Right lobe of liver (tissue), 6 donors: ENCODE data around the gene NTF4. TPM values are rescaled to one million over a fixed set of nuclear protein-coding genes. Genes with fewer than 3 reads are reported as not detected.

Experiments used
- ATAC-seq, 4 donors: fragments of 200-7000 bp; cut with Tn5 transposase; one replicate each; pipeline ENCODE4 v1.9.1; 2020; ENCODE audit warnings: mild to moderate bottlenecking in 4 of 4, moderate library complexity in 4 of 4
- DNase-seq, 3 donors: peaks; one replicate each; pipeline ENCODE4 v3.0.0-alpha.2; 2020
- H3K27ac ChIP-seq, 3 donors: fragments of 200-600 bp; one replicate each; pipeline ENCODE4 v1.8.0; 2022
- H3K27me3 ChIP-seq, 2 donors: fragments of 200-600 bp; one replicate each; pipeline ENCODE4 v1.8.0; 2022
- H3K36me3 ChIP-seq, 4 donors: fragments of 200-600 bp; sonication (generic) in 1 of 4; one replicate each; pipeline versions ENCODE4 v1.5.1 to v1.8.0; 2017 to 2022; ENCODE audit warnings: control low read depth in 1 of 4
- H3K4me1 ChIP-seq, 4 donors: fragments of 200-600 bp; sonication (generic) in 1 of 4; one replicate each; pipeline versions ENCODE4 v1.5.1 to v1.8.0; 2017 to 2022; ENCODE audit warnings: control low read depth in 1 of 4
- H3K4me3 ChIP-seq, 3 donors: fragments of 200-600 bp; one replicate each; pipeline ENCODE4 v1.8.0; 2022
- H3K9me3 ChIP-seq, 4 donors: fragments of 200-600 bp; sonication (generic) in 1 of 4; one replicate each; pipeline versions ENCODE4 v1.5.1 to v1.8.0; 2017 to 2022; ENCODE audit warnings: control low read depth in 1 of 4
- CTCF ChIP-seq, 4 donors: fragments of 200-600 bp in 3 of 4; fragments of 450-650 bp in 1 of 4; IDR thresholded peaks; one replicate each; pipeline versions ENCODE4 v1.5.1 to v1.8.0; 2016 to 2022; ENCODE audit warnings: antibody characterized with exemption in 4 of 4, mild to moderate bottlenecking in 2 of 4
- POLR2A ChIP-seq: fragments of 450-650 bp; IDR thresholded peaks from one replicate; pipeline ENCODE4 v1.6.1; 2017; ENCODE audit warnings: antibody characterized with exemption, mild to moderate bottlenecking
- WGBS: methylation state at CpG from one replicate; pipeline ENCODE4 v1.1.6; 2018; ENCODE audit warnings: low coverage, low lambda C conversion rate; ENCODE audit not compliant: insufficient coverage; ENCODE audit errors: missing lambda C conversion rate; 5-methylcytosine and 5-hydroxymethylcytosine counted together
- intact Hi-C, 2 donors: fragments of 100-400 bp; cut with DNase I; formaldehyde crosslinking; loops; one replicate each; pipeline versions ENCODE4 v1.11.2 to v1.14.1; 2022
- small RNA-seq, 2 experiments: library from RNA; depleted of rRNA; stranded (forward); fragments of <200 nt; gene quantifications; one replicate each; pipeline ENCODE3, GENCODE V24; 2016
- total RNA-seq, 6 experiments: library from RNA; depleted of rRNA in 2 of 6; stranded (reverse); fragments of >200 nt in 2 of 6; fragmentation: NEBNext Ultra II Directional in 3 of 6; extraction: Animal tissue kit (Norgen Biotek cat#: 25700) in 3 of 6; gene quantifications; one replicate each; pipeline versions ENCODE4 v1.1.0 to v1.2.4, GENCODE V29; 2016 to 2023
- donor health status: DM: no; HTN: yes; CAD: no.
- donor health status: DM: no; HTN: no; CAD: no.
- donor health status: DM: no; HTN: no; CAD: no.
- donor health status: DM: no; HTN: yes; CAD: no.
- donor health status: DM: no; HTN: yes; CAD: no.

Gene NTF4
- total RNA-seq, 6 experiments from 2014 or later = not detected

GRCh38 chr19:49014123-49014869 lies 50.3 kb downstream of the NTF4 start:
- 93% methylated on average over 5 of the region's 32 CpGs for WGBS
- intact Hi-C loops = no loop called here
- peaks cover 0 to 17% (median 2%) of the 10 kb centered on the region in 4 donors for H3K36me3 ChIP-seq

GRCh38 chr19:49011194-49011593 lies 53.4 kb downstream of the NTF4 start:
- Histone ChIP-seq H3K36me3 (peaks cover 0 to 35% (median 3%) of the 10 kb centered on the region in 4 donors), H3K27me3 (no peaks in the 10 kb centered on the region), H3K27ac (no peak overlapping the region), H3K4me3 (no peak overlapping the region), H3K4me1 (no peaks in the 10 kb centered on the region), H3K9me3 (no peaks in the 10 kb centered on the region)
- DNase-seq (no peak), ATAC-seq (no peak)
- WGBS = 40% methylated on average over 3 of the region's 17 CpGs
- intact Hi-C loops = no loop called here
- no peak for TF ChIP-seq CTCF (IDR thresholded peaks at IDR 0.05)

More at GRCh38 chr19:49014123-49014869, 50.3 kb downstream of the NTF4 start:
- Histone ChIP-seq H3K4me3 (no peak overlapping the region), H3K27ac (no peak overlapping the region), H3K4me1 (peaks cover 0 to 16% (median 0%) of the 10 kb centered on the region in 4 donors), H3K27me3 (no peaks in the 10 kb centered on the region), H3K9me3 (no peaks in the 10 kb centered on the region)
- DNase-seq (no peak), ATAC-seq (no peak)
- TF ChIP-seq CTCF (IDR thresholded peaks at IDR 0.05) (no peak), POLR2A (no peak)

Small RNA genes lying within 50 kb of the gene (small RNA-seq; reads per million reads assigned to genes)
- 0 reads per million in 2 experiments for gene RN7SL708P

Other genes with a start within 250 kb of the NTF4 start
- 10 to 100 TPM in 4 of 6 experiments, 1 to 10 TPM in 2; 3.5 to 78.0 (median 15.7) TPM for gene HSD17B14, start 228.3 kb downstream of the NTF4 start, total RNA-seq
- gene PLEKHA4, start 196.2 kb downstream of the NTF4 start, total RNA-seq = 10 to 100 TPM in 4 of 6 experiments, 1 to 10 TPM in 2; 5.7 to 25.6 (median 12.0) TPM
- 10 to 100 TPM in 4 of 6 experiments, 1 to 10 TPM in 2; 4.5 to 25.6 (median 12.2) TPM for gene PPP1R15A, start 192.4 kb downstream of the NTF4 start, total RNA-seq
- not detected for gene TULP2, start 166.1 kb downstream of the NTF4 start, total RNA-seq
- gene NUCB1, start 164.5 kb downstream of the NTF4 start, total RNA-seq = 100 to 1,000 TPM; 306 to 376 (median 349) TPM
- gene DHDH, start 131.1 kb downstream of the NTF4 start, total RNA-seq = under 1 TPM in 1 of 6 experiments, not detected in 5; 0.29 TPM
- gene BAX, start 109.9 kb downstream of the NTF4 start, total RNA-seq = 10 to 100 TPM; 15.9 to 54.1 (median 30.8) TPM
- over 10,000 TPM in 3 of 6 experiments, 1,000 to 10,000 TPM in 3; 5,005 to 19,229 (median 10,447) TPM for gene FTL, start 99.5 kb downstream of the NTF4 start, total RNA-seq
- 10 to 100 TPM in 2 of 6 experiments, 1 to 10 TPM in 4; 4.7 to 12.5 (median 8.9) TPM for gene GYS1, start 71.5 kb downstream of the NTF4 start, total RNA-seq
- gene RUVBL2, start 70.9 kb downstream of the NTF4 start, total RNA-seq = 10 to 100 TPM; 22.8 to 66.7 (median 32.3) TPM
- not detected for gene LHB, start 47.7 kb downstream of the NTF4 start, total RNA-seq
- not detected for gene CGB3, start 40.5 kb downstream of the NTF4 start, total RNA-seq
- not detected for gene CGB2, start 32.9 kb downstream of the NTF4 start, total RNA-seq
- not detected for gene CGB1, start 27.9 kb downstream of the NTF4 start, total RNA-seq
- not detected for gene CGB5, start 21.0 kb downstream of the NTF4 start, total RNA-seq
- gene CGB8, start 15.7 kb downstream of the NTF4 start, total RNA-seq = not detected
- gene CGB7, start 7.1 kb downstream of the NTF4 start, total RNA-seq = not detected
- not detected for gene KCNA7, start 7.9 kb upstream of the NTF4 start, total RNA-seq
- gene SNRNP70, start 20.6 kb upstream of the NTF4 start, total RNA-seq = 100 to 1,000 TPM in 5 of 6 experiments, 10 to 100 TPM in 1; 80.8 to 187 (median 123) TPM
- 1 to 10 TPM; 1.5 to 4.3 (median 2.4) TPM for gene LIN7B, start 49.6 kb upstream of the NTF4 start, total RNA-seq
- 1 to 10 TPM in 5 of 6 experiments, under 1 TPM in 1; 0.73 to 8.1 (median 1.5) TPM for gene C19orf73, start 54.3 kb upstream of the NTF4 start, total RNA-seq
- gene PPFIA3, start 54.7 kb upstream of the NTF4 start, total RNA-seq = 1 to 10 TPM; 1.8 to 6.6 (median 3.1) TPM
- gene HRC, start 90.6 kb upstream of the NTF4 start, total RNA-seq = under 1 TPM in 4 of 6 experiments, not detected in 2; 0.18 to 0.68 (median 0.19) TPM
- 10 to 100 TPM in 5 of 6 experiments, 1 to 10 TPM in 1; 9.2 to 31.1 (median 14.3) TPM for gene TRPM4, start 93.0 kb upstream of the NTF4 start, total RNA-seq